Subcutaneous adipose tissue (tissue), 4 donors: ENCODE measurements around the gene INPP5A. TPM values are rescaled to one million over a fixed set of nuclear protein-coding genes. Genes with fewer than 3 reads are reported as not detected.

ENCODE experiments used
- total RNA-seq, 4 donors: library from RNA; depleted of rRNA; stranded (reverse); fragments of >200 nt; gene quantifications; one replicate each; pipeline ENCODE4 v1.1.0, GENCODE V29; 2016
- TF ChIP-seq, protein P1 (sequence below): fragments of 450-650 bp; IDR thresholded peaks from one replicate; pipeline ENCODE4 v1.5.1; 2016; ENCODE audit warnings: low read depth, mild to moderate bottlenecking, control low read depth, antibody characterized with exemption, moderate library complexity

INPP5A gene
- total RNA-seq, 4 donors from 2014 or later = 23.1 to 34.1 (median 31.6) TPM

DNA sequence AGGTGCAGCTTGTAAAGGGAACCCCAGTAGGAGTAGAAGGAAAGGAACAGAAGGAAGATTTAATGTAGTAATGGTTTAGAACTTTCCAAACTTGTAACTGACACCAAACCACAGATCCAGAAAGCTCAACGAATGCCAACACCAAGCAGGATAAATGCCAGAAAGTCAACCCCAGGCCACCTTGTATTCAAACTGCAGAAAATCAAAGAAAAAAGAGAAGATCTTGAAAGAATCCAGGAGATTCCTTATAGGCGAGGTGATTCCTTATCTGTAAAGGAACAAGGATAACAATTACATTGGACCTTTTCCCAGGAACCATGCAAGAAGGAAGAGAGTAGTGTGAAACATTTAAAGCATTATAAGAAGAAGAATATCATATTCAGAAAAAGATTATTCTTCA lies 154.7 kb downstream of the INPP5A start:
- TF ChIP-seq, protein P1, sequence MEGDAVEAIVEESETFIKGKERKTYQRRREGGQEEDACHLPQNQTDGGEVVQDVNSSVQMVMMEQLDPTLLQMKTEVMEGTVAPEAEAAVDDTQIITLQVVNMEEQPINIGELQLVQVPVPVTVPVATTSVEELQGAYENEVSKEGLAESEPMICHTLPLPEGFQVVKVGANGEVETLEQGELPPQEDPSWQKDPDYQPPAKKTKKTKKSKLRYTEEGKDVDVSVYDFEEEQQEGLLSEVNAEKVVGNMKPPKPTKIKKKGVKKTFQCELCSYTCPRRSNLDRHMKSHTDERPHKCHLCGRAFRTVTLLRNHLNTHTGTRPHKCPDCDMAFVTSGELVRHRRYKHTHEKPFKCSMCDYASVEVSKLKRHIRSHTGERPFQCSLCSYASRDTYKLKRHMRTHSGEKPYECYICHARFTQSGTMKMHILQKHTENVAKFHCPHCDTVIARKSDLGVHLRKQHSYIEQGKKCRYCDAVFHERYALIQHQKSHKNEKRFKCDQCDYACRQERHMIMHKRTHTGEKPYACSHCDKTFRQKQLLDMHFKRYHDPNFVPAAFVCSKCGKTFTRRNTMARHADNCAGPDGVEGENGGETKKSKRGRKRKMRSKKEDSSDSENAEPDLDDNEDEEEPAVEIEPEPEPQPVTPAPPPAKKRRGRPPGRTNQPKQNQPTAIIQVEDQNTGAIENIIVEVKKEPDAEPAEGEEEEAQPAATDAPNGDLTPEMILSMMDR = no peak

DNA sequence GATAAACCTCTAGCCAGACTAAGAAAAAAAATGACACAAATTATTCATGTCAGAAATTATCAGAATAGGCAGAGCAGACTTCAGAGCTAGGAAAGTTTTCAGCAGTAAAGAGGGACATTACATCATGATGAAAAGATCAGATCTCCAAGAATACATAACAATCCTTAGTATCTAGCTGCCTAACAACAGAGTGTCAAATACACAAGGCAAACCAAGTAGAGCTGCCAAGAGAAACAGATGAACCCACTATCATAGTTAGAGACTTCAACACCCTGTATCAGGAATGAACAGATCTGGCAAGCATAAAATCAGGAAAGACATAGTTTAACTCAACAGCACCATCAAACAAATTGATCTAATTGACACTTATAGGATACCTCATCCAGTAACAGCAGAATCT lies 156.1 kb downstream of the INPP5A start:
- TF ChIP-seq, protein P1 = no peak

DNA sequence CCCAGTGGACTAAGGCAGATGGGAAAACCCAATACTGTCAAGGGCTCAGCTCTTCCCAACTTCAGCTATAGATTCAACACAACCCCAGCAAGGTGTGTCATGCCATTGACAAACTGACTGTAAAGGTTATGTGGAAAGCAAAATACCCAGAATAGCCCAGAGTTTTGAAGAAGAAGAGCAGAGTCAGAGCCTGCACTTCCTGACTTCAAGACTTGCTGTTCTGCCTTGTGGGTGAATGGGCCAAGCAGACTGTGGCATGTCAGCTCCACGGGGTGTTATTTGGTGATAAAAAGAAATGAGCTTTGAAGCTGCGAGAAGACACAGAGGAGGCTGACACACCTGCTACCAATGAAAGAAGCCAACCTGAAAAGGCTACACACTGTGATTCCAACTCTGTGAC lies 158.6 kb downstream of the INPP5A start:
- TF ChIP-seq, protein P1 = no peak

DNA sequence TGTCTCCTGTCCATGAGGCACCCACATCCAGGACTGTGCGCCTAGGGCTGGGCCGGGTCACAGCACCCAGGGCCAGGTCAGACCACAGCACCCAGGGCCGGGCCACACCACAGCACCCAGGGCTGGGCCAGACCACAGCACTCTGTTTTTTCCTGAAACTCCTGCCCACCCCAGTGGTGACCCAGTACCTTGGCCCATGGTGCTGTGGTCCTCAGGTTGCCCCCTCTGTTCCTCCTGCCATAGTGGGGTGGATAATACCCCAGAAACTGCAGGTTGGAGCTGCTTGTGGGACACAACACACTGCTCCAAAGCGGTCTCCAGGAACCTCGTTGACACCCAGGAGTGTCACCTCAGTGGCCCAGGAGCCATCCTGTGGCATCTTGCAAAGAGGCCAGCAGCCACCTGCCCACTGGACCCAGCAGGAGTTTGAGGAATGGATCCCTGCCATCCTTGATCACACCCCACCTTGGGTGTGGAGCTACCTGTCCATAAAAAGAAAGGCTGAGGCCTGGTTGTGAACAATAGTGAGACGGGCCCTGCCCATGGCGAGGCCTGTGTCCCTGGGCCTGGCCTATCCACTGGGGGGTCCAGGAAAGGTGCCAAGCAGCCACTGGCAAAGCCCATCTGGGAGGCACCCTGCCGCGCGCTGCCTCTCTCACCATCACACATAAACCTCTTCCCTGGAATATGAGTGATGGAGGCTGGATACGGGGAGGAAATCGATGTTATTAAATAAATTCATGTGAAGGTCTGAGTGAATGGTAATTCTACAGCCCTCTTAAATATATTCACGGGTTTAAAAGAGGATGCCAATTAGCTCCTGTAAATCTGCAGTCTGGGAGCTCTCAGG lies 159.4 kb downstream of the INPP5A start:
- TF ChIP-seq, protein P1 = no peak

DNA sequence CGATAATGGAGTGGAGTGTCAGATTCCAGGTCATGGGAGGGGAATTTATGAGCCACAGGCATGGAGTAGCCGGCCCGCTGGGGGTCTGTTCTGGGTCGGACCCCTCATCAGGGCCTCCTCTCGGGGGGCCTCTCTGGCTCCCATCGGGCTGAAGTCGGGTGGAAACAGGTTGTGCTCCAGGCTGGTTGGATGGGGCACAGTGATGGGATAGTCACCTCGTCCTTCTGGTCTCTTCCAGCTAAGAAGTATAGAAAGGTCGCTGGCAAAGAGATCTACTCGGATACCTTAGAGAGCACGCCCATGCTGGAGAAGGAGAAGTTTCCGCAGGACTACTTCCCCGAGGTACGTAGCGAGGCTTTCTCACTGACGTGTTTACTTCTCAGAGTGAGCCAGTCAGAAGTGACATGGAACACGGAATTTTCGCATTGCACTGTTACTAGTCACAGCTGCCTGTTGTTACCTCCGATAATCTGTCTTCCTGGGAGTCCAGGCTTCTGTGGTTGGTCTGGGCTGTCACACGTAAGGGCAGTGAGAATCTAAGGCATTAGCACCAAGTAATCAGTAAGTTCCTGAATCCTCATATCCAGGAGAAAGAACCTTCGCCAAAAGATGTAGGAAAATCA lies 160.1 kb downstream of the INPP5A start:
- TF ChIP-seq, protein P1 = no peak

DNA sequence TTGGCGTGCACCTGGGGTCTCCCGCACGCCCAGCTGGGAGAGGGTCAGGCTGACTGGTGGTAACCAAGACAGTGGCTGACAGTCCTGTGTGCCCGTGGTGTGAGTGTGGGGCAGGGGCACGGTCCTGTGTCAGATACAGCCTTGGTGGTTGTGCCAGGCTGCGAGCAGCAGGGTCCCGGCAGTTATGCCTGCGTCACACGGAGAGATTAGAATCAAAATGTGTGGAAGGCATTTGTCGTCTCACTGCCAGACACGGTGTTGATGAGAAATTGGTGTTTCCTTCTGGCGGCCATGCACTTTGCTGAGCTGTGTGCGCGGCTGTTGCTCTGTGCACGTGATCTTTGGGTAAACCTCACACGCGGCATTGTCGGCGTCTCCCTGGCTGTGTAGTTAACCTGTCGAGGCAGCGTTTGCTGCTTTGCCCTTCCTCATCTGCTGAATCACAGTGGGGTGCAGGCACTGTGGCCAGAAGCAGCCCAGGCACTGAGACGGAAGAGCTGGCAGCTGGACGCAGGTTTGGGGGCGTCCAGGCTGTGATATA lies 160.7 kb downstream of the INPP5A start:
- TF ChIP-seq, protein P1 = no peak

DNA sequence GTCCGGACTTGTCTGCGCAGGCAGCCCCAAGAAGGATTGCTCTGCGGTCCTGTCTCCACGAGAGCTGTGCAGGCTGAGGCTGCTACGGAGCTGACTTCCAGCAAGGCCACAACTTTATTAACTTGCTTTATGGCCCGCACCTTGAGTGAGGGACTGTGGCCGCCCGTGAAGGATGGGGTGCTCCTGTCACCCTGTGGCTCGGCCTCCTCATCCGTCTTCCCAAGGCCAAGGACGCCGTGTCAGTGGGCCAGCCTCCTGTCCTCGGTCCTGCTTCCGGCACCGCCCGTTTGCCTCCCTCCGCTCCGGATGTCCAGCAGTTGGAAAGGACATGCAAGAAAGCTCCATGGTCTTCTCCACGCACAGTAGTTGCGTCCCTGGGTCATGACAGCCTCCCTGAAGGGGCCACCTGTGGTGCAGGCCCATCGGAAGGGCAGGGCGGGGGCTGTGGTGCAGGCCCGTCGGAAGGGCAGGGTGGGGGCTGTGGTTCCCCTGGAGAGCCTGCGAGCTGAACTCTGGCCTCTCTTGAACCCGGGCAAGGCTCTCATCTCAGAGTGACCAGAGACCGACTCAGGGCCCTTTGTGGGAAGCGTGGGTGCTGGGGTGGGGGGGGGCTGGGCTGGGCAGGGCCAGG lies 161.3 kb downstream of the INPP5A start:
- TF ChIP-seq, protein P1 = no peak
